Inferior parietal cortex (tissue), 1 donor: ENCODE measurements around the gene MARCO.

ENCODE experiments used
- DNase-seq: peaks from one replicate; pipeline ENCODE4 v3.0.0-alpha.2; 2016; ENCODE audit errors: extremely low spot score

MARCO gene

GRCh38 chr2:118942031-118942430 is at the start of gene MARCO:
Gene MARCO, plus strand, starts transcription at chr2:118942194. Its CDS starts 107 bp downstream, at chr2:118942301.
- DNase-seq, result no peak

GRCh38 chr2:118893100-118893499 is 48.9 kb upstream of the MARCO start:
- DNase-seq, result no peak

GRCh38 chr2:118902266-118903028 is 39.5 kb upstream of the MARCO start:
- DNase-seq, result no peak

GRCh38 chr2:118903029-118903351 is 39.0 kb upstream of the MARCO start:
- DNase-seq, result no peak

- DNase-seq, result no peak
Measured at GRCh38 chr2:118903551-118904479, 38.2 kb upstream of the MARCO start.

GRCh38 chr2:118905206-118905605 is 36.8 kb upstream of the MARCO start:
- no peak for DNase-seq

- no peak for DNase-seq
Measured at GRCh38 chr2:118906186-118906585, 35.8 kb upstream of the MARCO start.

- no peak for DNase-seq
Measured at GRCh38 chr2:118907759-118908158, 34.2 kb upstream of the MARCO start.

GRCh38 chr2:118909191-118909590 is 32.8 kb upstream of the MARCO start:
- DNase-seq, result no peak

- no peak for DNase-seq
Measured at GRCh38 chr2:118911166-118911856, 30.7 kb upstream of the MARCO start.

GRCh38 chr2:118911936-118912335 is 30.1 kb upstream of the MARCO start:
- no peak for DNase-seq

GRCh38 chr2:118913131-118913802 is 28.7 kb upstream of the MARCO start:
- DNase-seq, result no peak

GRCh38 chr2:118913803-118914645 is 28.0 kb upstream of the MARCO start:
- DNase-seq, result no peak

GRCh38 chr2:118914721-118915453 is 27.1 kb upstream of the MARCO start:
- DNase-seq, result no peak

GRCh38 chr2:118918017-118918416 is 24.0 kb upstream of the MARCO start:
- DNase-seq, result no peak

GRCh38 chr2:118921646-118922045 is 20.3 kb upstream of the MARCO start:
- DNase-seq, result no peak

- no peak for DNase-seq
Measured at GRCh38 chr2:118922254-118922653, 19.7 kb upstream of the MARCO start.

GRCh38 chr2:118923371-118923770 is 18.6 kb upstream of the MARCO start:
- no peak for DNase-seq

GRCh38 chr2:118925476-118925875 is 16.5 kb upstream of the MARCO start:
- DNase-seq, result no peak

- DNase-seq, result no peak
Measured at GRCh38 chr2:118925981-118926380, 16.0 kb upstream of the MARCO start.
